HCT116 (cell line): ENCODE data around the gene SCFD2. TPM values are rescaled to one million over a fixed set of nuclear protein-coding genes. Genes with fewer than 3 reads are reported as not detected.

ENCODE experiments used
- ATAC-seq: fragments of 200-7000 bp; cut with Tn5 transposase; 2 replicates; pipeline ENCODE4 v1.9.1; 2020; ENCODE audit warnings: mild to moderate bottlenecking, moderate library complexity
- BruUV-seq: library from RNA; stranded (reverse); fragments of 400-500 nt; replicated peaks from 2 replicates; lab custom pipeline; 2021; lab: Mats Ljungman, UMichigan
- CTCF ChIA-PET: fragments of 300-600 bp; sonication (Branson Sonifier 250); formaldehyde crosslinking; loops from one replicate; lab custom pipeline; 2021; ENCODE audit warnings: antibody characterized with exemption; lab: Charles Lee
- POLR2A ChIA-PET: fragments of 300-600, 350-600 bp; sonication (Branson Sonifier 250); formaldehyde crosslinking; loops from one replicate; lab custom pipeline; 2021; ENCODE audit warnings: antibody characterized with exemption; lab: Charles Lee
- RAD21 ChIA-PET, 2 experiments: fragments of 300-600 bp; sonication (Branson Sonifier 250); formaldehyde crosslinking; loops; one replicate each; lab custom pipeline; 2023; ENCODE audit warnings: low total read pairs in 2 of 2; ENCODE audit not compliant: uncharacterized antibody in 2 of 2, unreplicated experiment in 2 of 2, low non-redundant PET in 1 of 2; lab: Charles Lee
- DNase-seq: peaks from one replicate; pipeline ENCODE4 v3.0.0-alpha.2; 2010; ENCODE audit warnings: low read depth, low spot score
- H2AFZ ChIP-seq: fragments of 200-600 bp; shearing (Covaris generic), sonication (generic); 2 replicates; pipeline ENCODE4 v1.6.1; 2017; ENCODE audit warnings: low read depth, mixed run types, mixed read lengths, antibody characterized with exemption, low read length; ENCODE audit not compliant: poor library complexity, severe bottlenecking
- H3K27ac ChIP-seq: 2 replicates; pipeline ENCODE4 v1.5.1; 2012; ENCODE audit warnings: low read depth, low read length
- H3K27me3 ChIP-seq: fragments of 200-600 bp; sonication (generic); 2 replicates; pipeline ENCODE4 v1.6.1; 2016; ENCODE audit warnings: mixed run types, low read length, mixed read lengths; ENCODE audit not compliant: insufficient read depth
- H3K36me3 ChIP-seq, 2 experiments: fragments of 200-500 bp in 1 of 2; fragments of 200-600 bp in 1 of 2; sonication (Bioruptor generic) in 1 of 2; sonication (generic) in 1 of 2; 2 replicates each; pipeline versions ENCODE4 v1.5.1 to v1.6.1; 2014 to 2016; ENCODE audit warnings: low read length in 2 of 2, inconsistent platforms in 1 of 2, mixed read lengths in 1 of 2, mixed run types in 1 of 2; ENCODE audit not compliant: insufficient read depth in 2 of 2, control insufficient read depth in 1 of 2
- H3K4me1 ChIP-seq, 2 experiments: fragments of 200-600 bp in 1 of 2; sonication (generic) in 1 of 2; 2 replicates each; pipeline versions ENCODE4 v1.5.1 to v1.6.1; 2012 to 2017; ENCODE audit warnings: low read length in 2 of 2, inconsistent platforms in 1 of 2, mild to moderate bottlenecking in 1 of 2, mixed read lengths in 1 of 2, mixed run types in 1 of 2, moderate library complexity in 1 of 2; ENCODE audit not compliant: insufficient read depth in 2 of 2, control insufficient read depth in 1 of 2
- H3K4me2 ChIP-seq: fragments of 200-600 bp; sonication (generic); 2 replicates; pipeline ENCODE4 v1.6.1; 2017; ENCODE audit warnings: mixed run types, low read length, mixed read lengths
- H3K4me3 ChIP-seq, 2 experiments: fragments of 200-600 bp in 1 of 2; sonication (generic) in 1 of 2; replicated peaks in 1 of 2; 2 replicates each; pipeline ENCODE4 v1.5.1; 2011 to 2016; ENCODE audit warnings: low read length in 2 of 2, control low read depth in 1 of 2, low read depth in 1 of 2, mild to moderate bottlenecking in 1 of 2, mixed read lengths in 1 of 2, mixed run types in 1 of 2
- H3K79me2 ChIP-seq: fragments of 200-600 bp; sonication (generic); 2 replicates; pipeline ENCODE4 v1.6.1; 2017; ENCODE audit warnings: mild to moderate bottlenecking, mixed run types, low read length, moderate library complexity, mixed read lengths; ENCODE audit not compliant: insufficient read depth
- H3K9ac ChIP-seq: fragments of 200-600 bp; sonication (generic); 2 replicates; pipeline ENCODE4 v1.6.1; 2016; ENCODE audit warnings: low read length, mixed read lengths
- H3K9me2 ChIP-seq: fragments of 200-600 bp; sonication (generic), shearing (Covaris generic); 2 replicates; pipeline ENCODE4 v1.6.1; 2017; ENCODE audit warnings: mixed run types, mild to moderate bottlenecking, moderate library complexity; ENCODE audit not compliant: insufficient read depth
- H3K9me3 ChIP-seq, 2 experiments: fragments of 200-500 bp in 1 of 2; fragments of 200-600 bp in 1 of 2; sonication (Bioruptor generic) in 1 of 2; sonication (generic) in 1 of 2; 2 replicates each; pipeline ENCODE4 v1.6.1; 2014 to 2017; ENCODE audit warnings: low read length in 2 of 2, mixed read lengths in 2 of 2, inconsistent platforms in 1 of 2, low read depth in 1 of 2, mild to moderate bottlenecking in 1 of 2, mixed run types in 1 of 2, moderate library complexity in 1 of 2; ENCODE audit not compliant: control insufficient read depth in 1 of 2, insufficient read depth in 1 of 2
- H4K20me1 ChIP-seq: fragments of 200-600 bp; sonication (generic), shearing (Covaris generic); 2 replicates; pipeline ENCODE4 v1.6.1; 2017; ENCODE audit warnings: mixed run types, mild to moderate bottlenecking, moderate library complexity; ENCODE audit not compliant: insufficient read depth
- CBX3 ChIP-seq: IDR thresholded peaks from 2 replicates; pipeline ENCODE4 v1.6.1; 2012; ENCODE audit warnings: low read depth
- EGR1 ChIP-seq: IDR thresholded peaks from 2 replicates; pipeline ENCODE4 v1.6.1; 2012; ENCODE audit warnings: low read depth
- ELF1 ChIP-seq: IDR thresholded peaks from 2 replicates; pipeline ENCODE4 v1.6.1; 2012; ENCODE audit warnings: low read depth, borderline replicate concordance
- EZH2 ChIP-seq: fragments of 200-600 bp; sonication (generic); IDR thresholded peaks from 2 replicates; pipeline ENCODE4 v1.6.1; 2017; ENCODE audit warnings: antibody characterized with exemption, mixed run types
- FOSL1 ChIP-seq: IDR thresholded peaks from 2 replicates; pipeline ENCODE4 v1.6.1; 2012; ENCODE audit warnings: low read depth
- POLR2A ChIP-seq: IDR thresholded peaks from 2 replicates; pipeline ENCODE4 v1.7.0; 2011; ENCODE audit warnings: borderline replicate concordance; ENCODE audit not compliant: insufficient read depth, insufficient read length; ENCODE audit errors: extremely low read depth
- RAD21 ChIP-seq: IDR thresholded peaks from 2 replicates; pipeline ENCODE4 v1.6.1; 2012; ENCODE audit warnings: low read depth, mild to moderate bottlenecking
- SP1 ChIP-seq: IDR thresholded peaks from 2 replicates; pipeline ENCODE4 v1.6.1; 2012; ENCODE audit warnings: low read depth
- SRF ChIP-seq: IDR thresholded peaks from 2 replicates; pipeline ENCODE4 v1.6.1; 2012; ENCODE audit warnings: low read depth
- TCF7L2 ChIP-seq: IDR thresholded peaks from 2 replicates; pipeline ENCODE4 v1.7.0; 2011; ENCODE audit warnings: borderline replicate concordance, inconsistent platforms; ENCODE audit not compliant: insufficient read depth, insufficient read length; ENCODE audit errors: extremely low read depth
- YY1 ChIP-seq: IDR thresholded peaks from 2 replicates; pipeline ENCODE4 v1.6.1; 2011; ENCODE audit warnings: low read length, low read depth, moderate library complexity, mild to moderate bottlenecking; ENCODE audit not compliant: insufficient replicate concordance; ENCODE audit errors: extremely low read depth
- ZFX ChIP-seq: fragments of 450-650 bp; IDR thresholded peaks from 2 replicates; pipeline ENCODE4 v1.6.1; 2017
- ZNF274 ChIP-seq: fragments of 200-500 bp; sonication (Bioruptor generic); IDR thresholded peaks from 2 replicates; pipeline ENCODE4 v1.6.1; 2014; ENCODE audit warnings: mild to moderate bottlenecking, low read depth, low read length, inconsistent platforms
- intact Hi-C: fragments of 100-400 bp; cut with micrococcal nuclease; formaldehyde crosslinking; loops from 2 replicates; pipeline ENCODE4 v1.10.0; 2022
- total RNA-seq: library from RNA; stranded (reverse); gene quantifications from one replicate; pipeline ENCODE4 v1.2.1, GENCODE V29; 2021; ENCODE audit not compliant: unreplicated experiment
- TF ChIP-seq, protein P1 (sequence below): IDR thresholded peaks from 2 replicates; pipeline ENCODE4 v1.6.1; 2012; ENCODE audit warnings: low read depth
- TF ChIP-seq, protein P2 (sequence below): IDR thresholded peaks from 2 replicates; pipeline ENCODE4 v1.6.1; 2012
- TF ChIP-seq, protein P3 (sequence below): IDR thresholded peaks from 2 replicates; pipeline ENCODE4 v1.6.1; 2012
- TF ChIP-seq, protein P4 (sequence below), 3 experiments: fragments of 200-600 bp in 1 of 3; sonication (generic) in 1 of 3; IDR thresholded peaks in 2 of 3; conservative IDR thresholded peaks in 1 of 3; 2 replicates each; pipeline ENCODE4 v1.5.1; 2012 to 2017; ENCODE audit warnings: low read depth in 2 of 3, low read length in 2 of 3, antibody characterized with exemption in 1 of 3, borderline replicate concordance in 1 of 3, control low read depth in 1 of 3, mild to moderate bottlenecking in 1 of 3, mixed read lengths in 1 of 3, mixed run types in 1 of 3, moderate library complexity in 1 of 3; ENCODE audit not compliant: insufficient read depth in 1 of 3

The SCFD2 gene
- total RNA-seq, 1 experiment from 2014 or later = 13.6 TPM

DNA sequence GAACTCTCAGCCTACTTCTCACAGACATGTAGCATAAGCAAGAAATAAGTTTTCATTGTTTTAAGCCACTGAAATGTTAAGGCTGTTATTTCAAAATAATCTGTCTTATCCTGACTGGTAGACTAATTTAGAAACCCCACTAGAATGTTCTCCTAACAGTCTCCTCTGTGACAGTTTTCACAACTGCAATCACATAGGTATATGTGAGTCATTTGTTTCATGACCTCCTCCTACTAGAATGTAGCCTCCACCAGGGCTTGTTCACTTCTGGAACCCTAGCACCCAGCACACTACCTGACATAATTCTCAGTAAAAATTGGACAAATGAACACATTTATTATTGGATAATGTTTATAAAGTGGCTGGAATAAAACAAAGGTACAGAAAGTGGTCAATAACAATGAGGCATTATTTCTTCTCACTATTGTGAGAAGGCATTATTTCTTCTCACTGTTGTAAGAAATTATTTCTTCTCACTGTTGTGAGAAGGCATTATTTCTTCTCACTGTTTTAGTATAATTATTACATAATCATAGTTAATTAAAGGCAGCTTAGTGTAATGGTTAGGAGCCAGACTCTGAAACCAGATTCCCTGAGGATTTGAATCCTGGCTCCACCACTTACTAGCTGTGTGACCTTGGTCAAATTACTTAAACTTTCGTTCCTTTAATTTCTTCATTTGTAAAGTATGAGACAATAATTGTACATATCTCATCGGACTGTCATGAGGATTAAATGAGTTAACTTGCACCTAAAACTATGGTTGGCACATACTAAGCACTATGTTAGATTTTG is 252.2 kb downstream of the SCFD2 start:
- no peak for ATAC-seq
- H2AFZ ChIP-seq = no peak overlapping the region
- ChIA-PET RAD21 (no interaction called here), POLR2A (no interaction called here), CTCF (no interaction called here)
- H3K36me3 ChIP-seq = no peaks in the 10 kb centered on the region
- no TSS peak for BruUV-seq
- H3K4me3 ChIP-seq = no peak overlapping the region
- H3K27ac ChIP-seq = no peak overlapping the region
- H3K27me3 ChIP-seq = no peaks in the 10 kb centered on the region
- H3K9ac ChIP-seq = no peak overlapping the region
- DNase-seq = no peak
- no peaks in the 10 kb centered on the region for H3K4me1 ChIP-seq
- H4K20me1 ChIP-seq = no peaks in the 10 kb centered on the region
- no peak overlapping the region for H3K4me2 ChIP-seq
- H3K9me2 ChIP-seq = no peaks in the 10 kb centered on the region
- no peaks in the 10 kb centered on the region for H3K9me3 ChIP-seq
- H3K79me2 ChIP-seq = no peaks in the 10 kb centered on the region
- TF ChIP-seq ZFX (no peak), YY1 (no peak), ELF1 (no peak), SRF (no peak), FOSL1 (no peak), TCF7L2 (no peak), RAD21 (no peak), CBX3 (no peak), EGR1 (no peak), ZNF274 (no peak), EZH2 (no peak), POLR2A (no peak), SP1 (no peak)
- TF ChIP-seq, protein P1, sequence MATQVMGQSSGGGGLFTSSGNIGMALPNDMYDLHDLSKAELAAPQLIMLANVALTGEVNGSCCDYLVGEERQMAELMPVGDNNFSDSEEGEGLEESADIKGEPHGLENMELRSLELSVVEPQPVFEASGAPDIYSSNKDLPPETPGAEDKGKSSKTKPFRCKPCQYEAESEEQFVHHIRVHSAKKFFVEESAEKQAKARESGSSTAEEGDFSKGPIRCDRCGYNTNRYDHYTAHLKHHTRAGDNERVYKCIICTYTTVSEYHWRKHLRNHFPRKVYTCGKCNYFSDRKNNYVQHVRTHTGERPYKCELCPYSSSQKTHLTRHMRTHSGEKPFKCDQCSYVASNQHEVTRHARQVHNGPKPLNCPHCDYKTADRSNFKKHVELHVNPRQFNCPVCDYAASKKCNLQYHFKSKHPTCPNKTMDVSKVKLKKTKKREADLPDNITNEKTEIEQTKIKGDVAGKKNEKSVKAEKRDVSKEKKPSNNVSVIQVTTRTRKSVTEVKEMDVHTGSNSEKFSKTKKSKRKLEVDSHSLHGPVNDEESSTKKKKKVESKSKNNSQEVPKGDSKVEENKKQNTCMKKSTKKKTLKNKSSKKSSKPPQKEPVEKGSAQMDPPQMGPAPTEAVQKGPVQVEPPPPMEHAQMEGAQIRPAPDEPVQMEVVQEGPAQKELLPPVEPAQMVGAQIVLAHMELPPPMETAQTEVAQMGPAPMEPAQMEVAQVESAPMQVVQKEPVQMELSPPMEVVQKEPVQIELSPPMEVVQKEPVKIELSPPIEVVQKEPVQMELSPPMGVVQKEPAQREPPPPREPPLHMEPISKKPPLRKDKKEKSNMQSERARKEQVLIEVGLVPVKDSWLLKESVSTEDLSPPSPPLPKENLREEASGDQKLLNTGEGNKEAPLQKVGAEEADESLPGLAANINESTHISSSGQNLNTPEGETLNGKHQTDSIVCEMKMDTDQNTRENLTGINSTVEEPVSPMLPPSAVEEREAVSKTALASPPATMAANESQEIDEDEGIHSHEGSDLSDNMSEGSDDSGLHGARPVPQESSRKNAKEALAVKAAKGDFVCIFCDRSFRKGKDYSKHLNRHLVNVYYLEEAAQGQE = no peak
- TF ChIP-seq, protein P2, sequence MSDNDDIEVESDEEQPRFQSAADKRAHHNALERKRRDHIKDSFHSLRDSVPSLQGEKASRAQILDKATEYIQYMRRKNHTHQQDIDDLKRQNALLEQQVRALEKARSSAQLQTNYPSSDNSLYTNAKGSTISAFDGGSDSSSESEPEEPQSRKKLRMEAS = no peak
- TF ChIP-seq, protein P3, sequence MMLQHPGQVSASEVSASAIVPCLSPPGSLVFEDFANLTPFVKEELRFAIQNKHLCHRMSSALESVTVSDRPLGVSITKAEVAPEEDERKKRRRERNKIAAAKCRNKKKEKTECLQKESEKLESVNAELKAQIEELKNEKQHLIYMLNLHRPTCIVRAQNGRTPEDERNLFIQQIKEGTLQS = no peak
- TF ChIP-seq, protein P4, sequence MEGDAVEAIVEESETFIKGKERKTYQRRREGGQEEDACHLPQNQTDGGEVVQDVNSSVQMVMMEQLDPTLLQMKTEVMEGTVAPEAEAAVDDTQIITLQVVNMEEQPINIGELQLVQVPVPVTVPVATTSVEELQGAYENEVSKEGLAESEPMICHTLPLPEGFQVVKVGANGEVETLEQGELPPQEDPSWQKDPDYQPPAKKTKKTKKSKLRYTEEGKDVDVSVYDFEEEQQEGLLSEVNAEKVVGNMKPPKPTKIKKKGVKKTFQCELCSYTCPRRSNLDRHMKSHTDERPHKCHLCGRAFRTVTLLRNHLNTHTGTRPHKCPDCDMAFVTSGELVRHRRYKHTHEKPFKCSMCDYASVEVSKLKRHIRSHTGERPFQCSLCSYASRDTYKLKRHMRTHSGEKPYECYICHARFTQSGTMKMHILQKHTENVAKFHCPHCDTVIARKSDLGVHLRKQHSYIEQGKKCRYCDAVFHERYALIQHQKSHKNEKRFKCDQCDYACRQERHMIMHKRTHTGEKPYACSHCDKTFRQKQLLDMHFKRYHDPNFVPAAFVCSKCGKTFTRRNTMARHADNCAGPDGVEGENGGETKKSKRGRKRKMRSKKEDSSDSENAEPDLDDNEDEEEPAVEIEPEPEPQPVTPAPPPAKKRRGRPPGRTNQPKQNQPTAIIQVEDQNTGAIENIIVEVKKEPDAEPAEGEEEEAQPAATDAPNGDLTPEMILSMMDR (IDR thresholded peaks at IDR 0.05 in 2 of 3, conservative IDR thresholded peaks at IDR 0.05 in 1 of 3; ENCODE audit: borderline replicate concordance in 1 of 3, insufficient read depth in 1 of 3, low read depth in 2 of 3, low read length in 2 of 3) = no peak
- intact Hi-C loops = no loop called here
